Endothelial cell (in vitro differentiated cells): ENCODE measurements around the gene DYNLL2. TPM values are rescaled to one million over a fixed set of nuclear protein-coding genes. Genes with fewer than 3 reads are reported as not detected.

Experiments
- DNase-seq: peaks from one replicate; pipeline ENCODE4 v3.0.0; 2021; ENCODE audit warnings: low spot score
- H3K27ac Mint-ChIP-seq: one replicate; pipeline ENCODE4 v1.8.0; 2021; ENCODE audit warnings: mixed read lengths, inconsistent platforms; ENCODE audit not compliant: unreplicated experiment
- H3K27me3 Mint-ChIP-seq: one replicate; pipeline ENCODE4 v1.8.0; 2021; ENCODE audit warnings: mild to moderate bottlenecking, moderate library complexity, mixed read lengths, inconsistent platforms; ENCODE audit not compliant: unreplicated experiment
- H3K36me3 Mint-ChIP-seq: one replicate; pipeline ENCODE4 v1.8.0; 2021; ENCODE audit warnings: mild to moderate bottlenecking, low read depth, mixed read lengths, inconsistent platforms; ENCODE audit not compliant: unreplicated experiment
- H3K4me1 Mint-ChIP-seq: one replicate; pipeline ENCODE4 v1.8.0; 2021; ENCODE audit warnings: mild to moderate bottlenecking, mixed read lengths, inconsistent platforms; ENCODE audit not compliant: unreplicated experiment
- H3K4me3 Mint-ChIP-seq: one replicate; pipeline ENCODE4 v1.8.0; 2021; ENCODE audit warnings: mild to moderate bottlenecking, mixed read lengths, inconsistent platforms; ENCODE audit not compliant: unreplicated experiment
- H3K9me3 Mint-ChIP-seq: one replicate; pipeline ENCODE4 v1.8.0; 2021; ENCODE audit warnings: mixed read lengths, inconsistent platforms; ENCODE audit not compliant: unreplicated experiment
- CTCF ChIP-seq: fragments of 200-600 bp; sonication (generic); IDR thresholded peaks from one replicate; pipeline ENCODE4 v1.5.0; 2021; ENCODE audit warnings: antibody characterized with exemption; ENCODE audit not compliant: unreplicated experiment
- total RNA-seq: library from RNA; stranded (reverse); fragmentation: NEBNext Ultra II Directional; extraction: Animal tissue kit (Norgen Biotek cat#: 25700); gene quantifications from one replicate; pipeline ENCODE4 v1.2.1, GENCODE V29; 2021; ENCODE audit not compliant: unreplicated experiment

DYNLL2 gene
- total RNA-seq, 1 donor from 2014 or later, result 14.6 TPM

GRCh38 chr17:58086953-58087352 is 3.7 kb downstream of the DYNLL2 start:
- DNase-seq, result no peak
- Mint-ChIP-seq H3K36me3 (peaks cover 33% of the 10 kb centered on the region), H3K9me3 (no peaks in the 10 kb centered on the region), H3K4me3 (no peak overlapping the region), H3K27me3 (peaks cover 6% of the 10 kb centered on the region), H3K4me1 (peaks cover 15% of the 10 kb centered on the region), H3K27ac (no peak overlapping the region)
- TF ChIP-seq CTCF, result no peak

DNA sequence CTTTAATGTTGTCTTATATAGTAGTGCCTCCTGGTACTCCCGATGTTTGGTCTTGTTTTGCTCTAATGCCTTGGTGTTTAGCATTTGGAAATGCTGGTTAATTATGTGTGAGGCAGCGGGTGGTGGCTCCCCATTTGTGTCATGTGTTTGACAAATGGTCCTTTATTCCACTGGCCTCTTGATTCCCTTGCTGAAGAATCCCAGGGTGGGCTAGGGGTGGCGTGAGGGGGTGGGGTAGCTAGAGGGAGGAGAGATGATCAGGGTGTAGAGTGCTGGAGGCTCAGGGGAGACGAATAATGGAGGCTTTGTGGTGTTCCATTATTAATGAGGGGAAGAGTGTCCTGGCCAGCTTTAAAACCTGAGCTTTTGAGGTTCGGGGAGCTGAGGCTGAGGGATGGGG is 5.4 kb downstream of the DYNLL2 start:
- peaks cover 7% of the 10 kb centered on the region for H3K4me1 Mint-ChIP-seq
- peaks cover 44% of the 10 kb centered on the region for H3K36me3 Mint-ChIP-seq
- no peaks in the 10 kb centered on the region for H3K9me3 Mint-ChIP-seq
- H3K27me3 Mint-ChIP-seq, result peaks cover 4% of the 10 kb centered on the region
- no peak for TF ChIP-seq CTCF
- H3K4me3 Mint-ChIP-seq, result no peak overlapping the region
- H3K27ac Mint-ChIP-seq, result no peak overlapping the region
- DNase-seq, result no peak

DNA sequence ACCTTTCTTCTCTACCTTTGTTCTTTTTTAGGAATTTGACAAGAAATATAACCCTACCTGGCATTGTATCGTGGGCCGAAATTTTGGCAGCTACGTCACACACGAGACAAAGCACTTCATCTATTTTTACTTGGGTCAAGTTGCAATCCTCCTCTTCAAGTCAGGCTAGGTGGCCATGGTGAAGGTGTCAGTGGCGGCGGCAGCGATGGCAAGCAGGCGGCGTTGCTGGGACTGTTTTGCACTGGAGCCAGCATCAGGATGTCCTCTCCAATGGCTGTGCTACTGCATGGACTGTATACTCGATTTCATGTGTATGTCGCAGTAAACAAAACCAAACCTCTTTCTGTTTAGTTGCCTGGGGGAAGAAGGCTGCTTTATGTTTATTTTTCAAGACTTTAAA is 5.9 kb downstream of the DYNLL2 start:
- Mint-ChIP-seq H3K27me3 (peaks cover 4% of the 10 kb centered on the region), H3K4me1 (peaks cover 7% of the 10 kb centered on the region), H3K27ac (no peak overlapping the region), H3K36me3 (peaks cover 44% of the 10 kb centered on the region), H3K4me3 (no peak overlapping the region), H3K9me3 (no peaks in the 10 kb centered on the region)
- DNase-seq, result no peak
- no peak for TF ChIP-seq CTCF

- no peaks in the 10 kb centered on the region for H3K4me1 Mint-ChIP-seq
- H3K27me3 Mint-ChIP-seq, result peaks cover 2% of the 10 kb centered on the region
- no peak overlapping the region for H3K27ac Mint-ChIP-seq
- H3K4me3 Mint-ChIP-seq, result no peak overlapping the region
- TF ChIP-seq CTCF, result no peak
- no peak for DNase-seq
- no peaks in the 10 kb centered on the region for H3K9me3 Mint-ChIP-seq
- H3K36me3 Mint-ChIP-seq, result peaks cover 44% of the 10 kb centered on the region
These were observed 7.9 kb downstream of the DYNLL2 start for GRCh38 chr17:58091024-58091567.

DNA sequence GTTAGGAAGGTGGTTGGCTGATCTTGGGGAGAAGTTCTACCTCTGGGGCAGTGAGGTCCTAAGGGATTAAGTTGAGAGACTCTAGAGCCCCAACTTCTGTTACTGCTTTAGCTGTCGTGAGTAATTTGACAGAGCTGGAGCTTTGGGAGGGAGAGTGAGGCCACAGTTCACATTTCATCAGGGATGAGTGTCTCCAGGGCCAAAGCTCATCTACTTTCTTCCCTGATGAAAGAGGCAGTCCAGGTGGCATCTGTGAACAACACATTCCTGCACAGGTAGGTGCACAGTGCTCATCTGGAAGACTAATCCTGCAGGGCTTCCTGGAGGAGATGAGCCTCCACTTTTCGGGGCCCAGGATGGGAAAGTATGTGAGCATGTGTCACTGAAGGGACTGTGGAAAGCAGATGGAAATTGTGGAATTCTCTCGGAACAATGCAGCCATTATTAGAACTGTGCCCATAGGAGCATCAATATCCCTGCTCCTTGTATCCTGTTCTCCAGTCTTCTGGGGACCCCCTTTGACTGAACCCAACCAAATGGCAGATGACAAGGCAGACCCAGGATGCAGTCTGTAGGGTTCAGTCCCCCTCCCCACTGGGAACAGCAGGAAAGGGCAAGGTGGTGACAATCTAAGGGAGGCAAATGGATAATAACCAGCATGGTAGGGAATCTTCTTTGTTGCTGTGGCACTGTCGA is 9.0 kb downstream of the DYNLL2 start:
- Mint-ChIP-seq H3K27ac (no peak overlapping the region), H3K36me3 (peaks cover 39% of the 10 kb centered on the region)

More for the DNA sequence above, 9.0 kb downstream of the DYNLL2 start:
- H3K4me3 Mint-ChIP-seq, result no peak overlapping the region
- H3K4me1 Mint-ChIP-seq, result no peaks in the 10 kb centered on the region
- peaks cover 2% of the 10 kb centered on the region for H3K27me3 Mint-ChIP-seq
- TF ChIP-seq CTCF, result no peak
- no peaks in the 10 kb centered on the region for H3K9me3 Mint-ChIP-seq
- DNase-seq, result no peak
